IMR-90 (cell line): ENCODE data around the gene NBPF26. TPM values are rescaled to one million over a fixed set of nuclear protein-coding genes. Genes with fewer than 3 reads are reported as not detected.

Source experiments
- microRNA-seq, 2 experiments: library from miRNA; stranded (forward) in 1 of 2; unstranded in 1 of 2; fragments of 10-50 nt in 1 of 2; fragments of <30 nt in 1 of 2; gene quantifications in 1 of 2; microRNA quantifications in 1 of 2; one replicate each; pipeline versions ENCODE3 to v1.1.0; 2013 to 2020; ENCODE audit not compliant: insufficient read depth in 1 of 2, insufficient read length in 1 of 2, unreplicated experiment in 1 of 2
- polyA plus RNA-seq, 3 experiments: library from polyadenylated mRNA; depleted of rRNA; stranded (reverse); fragments of >200 nt; gene quantifications; 2 replicates each; pipeline ENCODE4 v1.2.3, GENCODE V29; 2012; ENCODE audit warnings: low replicate concordance in 1 of 3
- small RNA-seq, 5 experiments: library from RNA; depleted of rRNA; stranded (forward); fragments of <200 nt; gene quantifications; one replicate each; pipeline ENCODE3, GENCODE V24; 2012
- total RNA-seq: library from RNA; depleted of rRNA; stranded (reverse); fragments of >200 nt; gene quantifications from 2 replicates; pipeline ENCODE4 v1.2.3, GENCODE V29; 2012; rRNA removed

NBPF26 gene
- total and polyA plus RNA-seq, 2 of the 4 experiments (the other 2 are of a cell fraction), result 11.3 to 13.1 TPM

Small RNA genes within 50 kb of the gene (microRNA-seq; reads per million reads assigned to microRNA genes)
- gene RNVU1-19 (ENCODE audit: insufficient read depth, insufficient read length), result not detected

Small RNA genes within 50 kb of the gene (small RNA-seq; reads per million reads assigned to genes)
- 5.4 to 284 (median 26.6) reads per million in 5 experiments for gene RNVU1-19

Other genes with a start within 250 kb of the NBPF26 start
- gene PPIAL4A, start 165.8 kb downstream of the NBPF26 start, total RNA-seq, result not detected in 2 replicates
- gene PPIAL4A, start 165.8 kb downstream of the NBPF26 start, polyA plus RNA-seq (2012; rRNA removed), result not detected in 2 replicates